AG04449 (cell line): Measurements from ENCODE around the gene FAM131C.
"Not testable (repeated sequence)": the region's sequence is repeated elsewhere in the genome, so short reads cannot be mapped to it uniquely, and the experiment has no call there.

Source experiments
- CTCF ChIA-PET: fragments of 350-600 bp; formaldehyde crosslinking; extraction: SDS; loops from one replicate; lab custom pipeline; 2021; ENCODE audit warnings: antibody characterized with exemption; lab: Yijun Ruan, JAX
- POLR2A ChIA-PET: fragments of 400-600, 350-600 bp; formaldehyde crosslinking; extraction: SDS; loops from one replicate; lab custom pipeline; 2020; ENCODE audit warnings: antibody characterized with exemption, inconsistent platforms; lab: Yijun Ruan, JAX
- DNase-seq: peaks from one replicate; pipeline ENCODE4 v3.0.0-alpha.2; 2010; ENCODE audit warnings: low read depth, low spot score
- H3K4me3 ChIP-seq: 2 replicates; pipeline ENCODE4 v1.5.1; 2011; ENCODE audit warnings: low read depth, mild to moderate bottlenecking, control low read depth, low read length
- TF ChIP-seq, protein P1 (sequence below): IDR thresholded peaks from one replicate; pipeline ENCODE4 v1.5.1; 2011; ENCODE audit warnings: mild to moderate bottlenecking, moderate library complexity, low read length, control low read depth, inconsistent platforms; ENCODE audit not compliant: insufficient read depth; ENCODE audit errors: missing control alignments

Gene FAM131C

DNA sequence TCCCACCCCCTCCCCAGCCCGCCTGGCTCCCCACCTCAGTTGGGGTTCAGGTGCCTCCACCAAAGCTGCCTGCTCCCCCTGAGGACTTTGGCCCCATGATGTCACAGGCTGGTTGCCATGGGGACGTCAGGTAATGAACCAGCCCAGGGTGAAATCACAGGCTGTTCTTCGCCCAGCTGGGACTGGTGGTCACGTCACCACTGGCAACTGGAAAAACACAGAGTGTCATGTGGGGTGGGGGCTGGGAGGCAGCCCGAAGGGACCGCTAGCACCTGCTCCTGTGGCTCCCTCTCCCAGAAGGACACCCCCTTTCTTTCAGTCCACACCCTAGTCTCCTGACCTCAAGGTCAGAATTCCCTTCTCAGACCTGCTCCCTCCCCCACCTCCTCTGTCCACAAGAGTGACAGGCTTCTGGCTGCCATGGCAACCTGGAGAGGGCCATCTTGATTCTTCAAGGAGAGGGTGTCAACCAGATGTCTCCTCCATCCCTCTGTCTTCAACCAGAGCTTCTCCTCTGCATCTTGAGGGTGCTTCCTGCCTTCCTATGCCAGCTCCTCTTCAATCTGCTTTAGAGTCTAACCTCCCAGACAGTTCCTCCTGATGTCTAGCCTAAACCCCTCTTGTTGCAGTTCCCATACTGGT, 6.2 kb downstream of the FAM131C start:
- H3K4me3 ChIP-seq: no peak overlapping the region
- no peak for DNase-seq
- POLR2A ChIA-PET: interaction anchor here (0.6 kb wide), 1 partner anchor 86 kb away, joined by 3 read pairs; no protein-coding TSS in a partner anchor

DNA sequence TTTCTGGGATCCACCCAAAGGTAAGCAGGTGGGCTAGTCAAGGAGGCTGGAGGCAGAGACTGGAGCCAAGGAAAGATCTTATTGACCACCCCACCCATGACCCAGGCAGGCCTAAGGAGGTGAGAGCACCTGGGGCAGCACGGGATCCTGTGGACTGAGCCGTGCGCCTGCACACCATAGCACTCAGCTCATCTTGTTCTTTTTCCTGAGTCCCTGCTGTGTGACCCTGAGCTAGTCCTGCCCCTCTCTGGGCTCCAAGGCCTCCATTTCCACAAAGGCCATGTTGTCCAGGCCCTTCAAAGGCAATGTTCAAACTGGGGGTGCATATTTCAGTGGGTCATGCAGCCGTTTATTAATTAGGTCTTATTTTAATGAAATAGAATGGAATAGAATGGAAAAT, 7.2 kb downstream of the FAM131C start:
- TF ChIP-seq, protein P1, sequence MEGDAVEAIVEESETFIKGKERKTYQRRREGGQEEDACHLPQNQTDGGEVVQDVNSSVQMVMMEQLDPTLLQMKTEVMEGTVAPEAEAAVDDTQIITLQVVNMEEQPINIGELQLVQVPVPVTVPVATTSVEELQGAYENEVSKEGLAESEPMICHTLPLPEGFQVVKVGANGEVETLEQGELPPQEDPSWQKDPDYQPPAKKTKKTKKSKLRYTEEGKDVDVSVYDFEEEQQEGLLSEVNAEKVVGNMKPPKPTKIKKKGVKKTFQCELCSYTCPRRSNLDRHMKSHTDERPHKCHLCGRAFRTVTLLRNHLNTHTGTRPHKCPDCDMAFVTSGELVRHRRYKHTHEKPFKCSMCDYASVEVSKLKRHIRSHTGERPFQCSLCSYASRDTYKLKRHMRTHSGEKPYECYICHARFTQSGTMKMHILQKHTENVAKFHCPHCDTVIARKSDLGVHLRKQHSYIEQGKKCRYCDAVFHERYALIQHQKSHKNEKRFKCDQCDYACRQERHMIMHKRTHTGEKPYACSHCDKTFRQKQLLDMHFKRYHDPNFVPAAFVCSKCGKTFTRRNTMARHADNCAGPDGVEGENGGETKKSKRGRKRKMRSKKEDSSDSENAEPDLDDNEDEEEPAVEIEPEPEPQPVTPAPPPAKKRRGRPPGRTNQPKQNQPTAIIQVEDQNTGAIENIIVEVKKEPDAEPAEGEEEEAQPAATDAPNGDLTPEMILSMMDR: no peak
- CTCF ChIA-PET: interaction anchor here (1.3 to 10.8 kb wide), 3 partner anchors 11 to 122 kb away, joined by 4 to 140 read pairs (median 24); partner anchors contain the start of gene FAM131C

More for the DNA sequence above, 6.2 kb downstream of the FAM131C start:
- CTCF ChIA-PET: interaction anchor here (0.9 to 22.9 kb wide), 7 partner anchors 9 to 276 kb away, joined by 3 to 1006 read pairs (median 24); partner anchors contain the start of genes FAM131C and SRARP
- TF ChIP-seq, protein P1: no peak

DNA sequence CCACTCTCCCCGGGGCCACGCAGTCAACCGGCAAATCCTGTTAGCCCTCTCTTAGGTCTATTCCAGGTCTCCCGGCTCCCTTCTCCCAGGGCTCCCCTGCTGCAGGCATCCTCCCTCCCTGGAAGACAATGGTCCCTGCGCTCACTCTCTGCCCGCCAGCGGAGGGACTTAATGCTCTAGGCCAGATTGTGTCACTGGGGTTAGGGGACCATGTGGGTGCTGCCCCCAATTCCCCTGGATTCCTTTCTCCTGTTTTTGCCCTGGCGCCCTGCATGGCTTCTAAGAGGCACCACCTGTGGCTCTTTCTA, 8.2 kb downstream of the FAM131C start:
- ChIA-PET POLR2A (no interaction called here), CTCF (interaction anchor here (1.3 to 10.8 kb wide), 4 partner anchors 13 to 123 kb away, joined by 3 to 140 read pairs (median 7); partner anchors contain the start of gene FAM131C)
- DNase-seq: no peak
- H3K4me3 ChIP-seq: no peak overlapping the region
- TF ChIP-seq, protein P1: no peak

More for the DNA sequence above, 7.2 kb downstream of the FAM131C start:
- DNase-seq: no peak
- H3K4me3 ChIP-seq: no peak overlapping the region
- POLR2A ChIA-PET: no interaction called here

DNA sequence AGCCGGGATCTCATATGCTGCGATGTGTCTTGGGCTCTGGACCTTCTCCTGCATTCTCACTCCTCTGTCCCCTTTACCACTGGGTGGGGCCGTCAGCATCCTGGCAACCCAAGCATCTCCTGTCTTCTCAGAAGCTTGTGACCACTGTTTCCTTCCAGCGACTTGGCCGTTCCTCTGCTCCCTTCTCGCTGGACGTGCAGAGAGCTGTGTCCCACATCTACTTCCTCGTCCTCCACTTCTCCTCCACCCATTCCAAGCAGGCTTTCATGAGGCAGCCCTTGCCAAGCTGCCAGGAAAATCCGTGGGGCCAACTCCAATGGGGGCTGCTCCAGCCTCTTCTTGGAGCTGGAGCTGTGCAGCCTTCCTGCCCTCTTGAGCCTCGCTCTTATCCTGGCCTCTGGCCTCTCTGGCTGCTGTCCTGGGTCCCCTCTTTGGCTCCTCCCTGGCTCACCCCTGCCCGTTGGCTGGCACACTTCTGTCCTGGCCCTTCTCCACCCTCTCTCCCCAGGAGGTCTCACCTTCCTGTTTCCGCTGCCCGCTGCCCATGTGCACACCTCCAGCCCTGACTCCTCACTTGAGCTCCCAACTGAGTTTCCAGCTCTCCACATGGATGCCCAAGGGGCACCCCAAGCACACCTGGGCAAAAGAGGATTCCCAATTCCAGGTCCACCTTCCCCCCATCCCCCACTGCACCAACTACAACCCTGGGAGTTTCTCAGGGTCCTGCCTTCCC, 8.7 kb downstream of the FAM131C start:
- TF ChIP-seq, protein P1: no peak
- ChIA-PET CTCF (interaction anchor here (1.3 to 10.8 kb wide), 4 partner anchors 14 to 124 kb away, joined by 3 to 140 read pairs (median 7); partner anchors contain the start of gene FAM131C), POLR2A (interaction anchor here (0.5 kb wide), 1 partner anchor 268 kb away, joined by 3 read pairs; no protein-coding TSS in a partner anchor)
- DNase-seq: no peak
- H3K4me3 ChIP-seq: no peak overlapping the region

DNA sequence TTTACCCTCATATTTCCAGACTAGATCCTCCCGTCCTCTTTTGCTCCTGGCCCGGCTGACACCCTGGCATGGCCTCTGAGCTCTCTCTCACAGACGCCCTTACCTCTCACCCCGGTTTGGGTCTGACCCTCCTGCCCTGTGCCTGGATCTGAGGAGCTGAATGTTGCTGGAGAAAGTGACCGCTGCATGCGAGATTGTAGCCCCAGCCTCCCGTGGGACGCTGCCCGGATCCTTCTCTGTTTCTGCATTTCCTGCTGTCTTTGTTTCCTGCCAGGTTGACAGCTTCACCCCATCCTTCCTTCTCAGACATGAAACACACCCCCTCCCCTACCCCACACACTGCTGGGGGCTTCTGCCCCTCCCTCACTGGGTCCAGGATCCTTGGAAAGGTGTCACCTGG, 9.5 kb downstream of the FAM131C start:
- ChIA-PET POLR2A (interaction anchor here (0.5 kb wide), 1 partner anchor 267 kb away, joined by 3 read pairs; no protein-coding TSS in a partner anchor), CTCF (interaction anchor here (2.2 to 10.8 kb wide), 2 partner anchors 15 to 54 kb away, joined by 7 to 140 read pairs; partner anchors contain the start of gene FAM131C)
- H3K4me3 ChIP-seq: no peak overlapping the region
- no peak for DNase-seq
- TF ChIP-seq, protein P1: no peak

DNA sequence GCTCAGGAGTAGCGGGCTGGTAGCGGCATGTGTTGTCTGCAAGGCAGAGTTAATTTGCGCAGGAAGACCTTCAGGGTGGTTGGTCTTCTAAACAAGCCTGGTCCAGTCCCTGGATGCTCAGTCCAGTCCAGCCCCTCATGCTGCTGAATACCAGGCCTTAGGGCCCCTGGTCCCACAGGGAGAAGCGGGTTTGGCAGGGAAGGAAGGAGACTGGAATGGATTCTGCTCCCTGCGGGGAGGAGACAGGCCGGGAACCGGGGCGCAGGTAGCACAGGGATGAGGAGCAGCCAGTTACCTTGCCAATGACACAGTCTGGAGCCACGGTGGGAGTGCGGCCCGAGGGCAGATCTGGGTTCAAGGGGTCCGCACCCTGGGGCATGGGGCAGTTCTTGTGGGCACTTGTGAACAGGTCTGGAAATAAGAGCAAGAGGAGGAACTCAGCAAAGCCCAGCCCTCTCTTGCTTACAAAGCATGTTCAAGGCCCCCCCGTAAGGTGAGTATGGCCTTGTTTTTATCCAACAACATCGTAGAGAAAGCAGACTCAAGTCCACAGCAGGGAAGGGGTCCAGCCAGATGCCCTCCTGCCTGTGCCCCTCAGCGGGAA, 10.1 kb downstream of the FAM131C start:
- CTCF ChIA-PET: interaction anchor here (10.8 kb wide), 1 partner anchor 15 kb away, joined by 140 read pairs; the partner anchor contains the start of gene FAM131C

DNA sequence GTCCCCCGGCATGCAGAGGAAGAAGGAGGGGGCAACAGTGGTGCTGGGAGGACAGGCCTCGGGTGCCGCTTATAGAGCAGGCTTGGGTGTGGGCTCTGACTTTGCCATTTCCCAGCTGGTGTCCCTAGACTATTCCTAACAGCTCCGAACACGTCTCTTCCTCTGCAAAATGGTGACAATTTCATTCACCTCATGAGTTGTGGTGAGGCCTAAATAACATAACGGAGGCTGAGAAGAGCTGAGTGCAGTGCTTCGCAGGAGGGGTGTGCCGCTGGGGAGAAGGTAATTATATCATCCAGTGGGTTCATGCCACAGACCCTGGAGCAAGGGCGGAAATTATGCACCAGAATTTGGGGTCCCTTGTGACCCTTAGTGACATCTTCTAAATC, 10.8 kb downstream of the FAM131C start:
- DNase-seq, POLR2A ChIA-PET, CTCF ChIA-PET, H3K4me3 ChIP-seq: not testable (repeated sequence)

More for the DNA sequence above, 10.1 kb downstream of the FAM131C start:
- POLR2A ChIA-PET: no interaction called here
- no peak overlapping the region for H3K4me3 ChIP-seq
- TF ChIP-seq, protein P1: no peak
- DNase-seq: no peak

DNA sequence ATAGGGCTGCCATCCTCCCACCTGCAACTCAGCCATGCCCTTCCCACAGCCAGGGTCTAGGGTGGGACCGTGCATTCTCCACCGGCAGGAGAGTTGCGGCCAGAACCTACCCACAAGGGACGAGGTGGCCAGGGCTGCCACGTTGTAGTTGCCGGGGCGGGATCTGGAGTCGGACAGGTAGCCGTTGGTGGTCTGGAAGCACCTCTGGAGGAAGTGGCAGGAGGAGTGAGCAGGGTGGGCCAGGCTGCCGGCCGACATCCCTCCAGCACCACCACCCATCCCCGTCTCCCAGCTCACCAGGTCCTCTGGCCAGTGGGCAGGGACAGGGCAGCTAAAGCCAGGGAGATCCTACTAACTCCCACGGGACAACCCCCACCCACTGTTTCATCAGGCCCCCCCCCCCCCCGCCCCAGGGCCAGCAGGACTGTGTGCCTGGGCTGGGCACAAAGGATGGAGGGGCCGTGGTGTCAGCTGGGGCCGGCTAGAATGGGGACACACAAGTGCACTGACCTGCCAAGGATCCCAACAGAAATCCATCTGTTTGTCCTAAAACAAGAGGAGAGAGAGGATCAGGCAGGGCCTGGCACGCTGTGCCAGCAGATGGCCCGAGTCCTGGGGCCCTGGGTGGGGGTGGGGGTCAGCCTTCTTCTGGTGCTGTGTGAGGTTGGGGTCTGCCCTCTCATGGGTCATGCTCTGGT, 11.3 kb downstream of the FAM131C start:
- POLR2A ChIA-PET, DNase-seq, H3K4me3 ChIP-seq: not testable (repeated sequence)
- CTCF ChIA-PET: interaction anchor here (2.3 kb wide), 1 partner anchor 9 kb away, joined by 10 read pairs; no protein-coding TSS in a partner anchor
